GM19467 (cell line): Measurements from ENCODE around the gene RPS6KA6.
"Not testable (repeated sequence)": the region's sequence is repeated elsewhere in the genome, so short reads cannot be mapped to it uniquely, and the experiment has no call there.

ENCODE experiments used
- ATAC-seq: cut with Tn5 transposase; IDR thresholded peaks from one replicate; pipeline ENCODE4 v1.9.1; 2021; ENCODE audit warnings: mild to moderate bottlenecking, moderate library complexity; ENCODE audit not compliant: unreplicated experiment

The RPS6KA6 gene

DNA sequence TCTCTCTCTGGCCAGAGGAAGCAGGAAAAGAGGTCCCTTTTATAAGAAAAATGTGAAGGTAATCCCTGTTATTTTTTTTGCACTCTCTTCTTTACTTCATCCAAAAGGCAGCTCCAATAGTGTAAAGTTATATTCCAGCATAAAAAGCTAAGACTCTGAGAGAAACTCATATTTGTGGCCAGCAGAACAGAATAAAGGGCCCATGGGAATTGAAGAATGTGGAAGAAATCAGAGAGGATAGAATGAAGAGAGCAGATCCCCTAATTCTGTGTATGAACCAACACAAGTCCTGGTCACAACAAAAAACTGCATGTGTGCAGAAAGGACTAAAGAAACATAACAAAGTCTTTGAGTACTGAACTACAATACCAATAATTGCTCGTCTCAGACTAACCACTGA is 22.3 kb downstream of the RPS6KA6 start:
- ATAC-seq, result no peak

DNA sequence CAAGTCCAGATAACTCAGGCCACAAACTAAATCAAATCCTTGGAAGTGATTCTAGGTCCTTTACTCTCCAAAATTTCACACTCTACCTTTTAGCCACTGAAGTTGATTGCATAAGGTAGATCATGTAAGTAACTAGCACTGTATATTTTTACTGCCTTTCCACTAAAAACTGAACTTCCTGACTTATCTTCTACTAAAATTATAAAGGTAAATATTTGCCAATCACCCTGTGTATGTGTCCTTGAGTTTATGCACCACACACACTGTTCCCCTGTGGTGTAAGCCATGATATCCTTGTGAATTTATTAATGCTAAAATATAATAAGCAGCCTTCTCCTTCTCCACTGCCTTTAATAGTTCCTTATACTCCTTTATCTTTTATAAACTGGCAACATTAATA is 25.6 kb downstream of the RPS6KA6 start:
- no peak for ATAC-seq

DNA sequence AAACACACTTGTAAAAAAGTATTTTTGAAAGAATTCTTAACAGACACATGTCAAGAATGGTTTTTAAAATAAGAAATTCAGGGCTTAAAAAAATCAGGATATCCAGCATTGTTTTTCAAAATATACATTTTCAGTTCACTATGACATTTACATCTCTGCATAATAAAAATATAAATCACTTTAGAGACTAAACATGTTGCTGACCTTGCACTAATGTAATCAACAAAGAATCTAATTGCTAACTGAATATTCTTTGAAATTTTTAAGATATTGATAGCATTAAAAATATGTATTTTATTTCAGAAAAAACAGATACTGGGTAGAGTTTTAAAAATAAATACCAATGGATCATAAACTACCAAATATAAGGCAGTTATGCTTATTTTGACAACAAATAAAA is 26.4 kb downstream of the RPS6KA6 start:
- ATAC-seq, result no peak

DNA sequence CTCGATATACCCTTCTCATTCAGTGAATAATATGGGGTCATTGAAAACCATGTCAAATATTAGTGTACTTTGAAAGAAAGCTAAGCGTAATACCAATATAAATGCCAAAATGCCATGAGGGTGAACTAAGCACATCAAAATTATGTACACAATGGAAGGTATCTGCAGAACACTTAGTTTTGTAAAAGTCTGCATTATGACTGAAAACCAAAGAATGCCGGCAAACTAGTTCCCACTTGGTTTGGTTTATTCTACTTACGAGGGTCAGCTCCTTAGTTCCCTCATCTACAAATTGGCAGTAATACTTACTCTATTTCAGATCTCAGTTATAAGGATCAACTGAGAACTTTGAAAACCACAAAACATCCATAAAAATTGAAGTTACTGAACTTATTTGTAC is 27.3 kb downstream of the RPS6KA6 start:
- no peak for ATAC-seq

GRCh38 chrX:84156821-84157220 is 31.2 kb downstream of the RPS6KA6 start:
- no peak for ATAC-seq

GRCh38 chrX:84155938-84156337 is 32.1 kb downstream of the RPS6KA6 start:
- ATAC-seq, result no peak

DNA sequence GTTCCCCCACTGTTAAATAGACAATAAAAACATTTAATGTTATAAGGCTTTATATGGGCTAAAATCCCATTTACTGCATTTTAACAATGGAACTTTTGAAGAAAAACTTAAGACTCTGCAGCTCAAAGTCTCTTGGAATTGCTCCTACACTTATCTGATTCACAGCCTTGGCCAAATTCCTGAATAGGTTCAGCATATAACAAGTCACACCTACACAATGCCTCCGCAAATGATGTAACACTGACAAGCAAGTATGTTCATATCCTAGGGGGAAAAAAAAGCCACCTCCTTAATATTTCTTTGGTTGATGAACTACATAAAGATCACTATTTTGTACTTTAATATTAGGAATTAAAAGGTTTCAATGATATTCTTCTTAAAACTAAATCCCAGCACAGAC is 34.5 kb downstream of the RPS6KA6 start:
- ATAC-seq, result no peak

GRCh38 chrX:84144991-84145390 is 43.0 kb downstream of the RPS6KA6 start:
- no peak for ATAC-seq

GRCh38 chrX:84144281-84144680 is 43.7 kb downstream of the RPS6KA6 start:
- no peak for ATAC-seq

DNA sequence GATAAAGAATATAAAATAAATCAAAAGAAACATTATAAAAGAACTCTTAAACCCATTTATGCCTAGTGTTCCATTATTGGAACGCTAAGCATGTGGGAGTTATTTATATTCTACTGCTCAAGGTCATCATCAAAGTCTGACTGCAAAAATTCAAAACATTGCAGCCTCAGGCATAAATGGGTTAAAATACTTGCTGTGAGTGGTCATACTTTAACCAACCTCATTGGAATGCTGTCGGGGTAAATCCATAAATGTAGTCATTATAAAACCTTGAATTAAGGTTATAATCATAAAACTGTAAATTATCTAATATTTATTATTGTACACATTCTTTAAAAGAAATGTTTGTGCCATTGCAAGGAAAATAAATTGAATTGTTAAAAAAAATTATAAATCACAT is 55.0 kb downstream of the RPS6KA6 start:
- ATAC-seq, result no peak

GRCh38 chrX:84123585-84123984 is 64.4 kb downstream of the RPS6KA6 start:
- ATAC-seq, result no peak

DNA sequence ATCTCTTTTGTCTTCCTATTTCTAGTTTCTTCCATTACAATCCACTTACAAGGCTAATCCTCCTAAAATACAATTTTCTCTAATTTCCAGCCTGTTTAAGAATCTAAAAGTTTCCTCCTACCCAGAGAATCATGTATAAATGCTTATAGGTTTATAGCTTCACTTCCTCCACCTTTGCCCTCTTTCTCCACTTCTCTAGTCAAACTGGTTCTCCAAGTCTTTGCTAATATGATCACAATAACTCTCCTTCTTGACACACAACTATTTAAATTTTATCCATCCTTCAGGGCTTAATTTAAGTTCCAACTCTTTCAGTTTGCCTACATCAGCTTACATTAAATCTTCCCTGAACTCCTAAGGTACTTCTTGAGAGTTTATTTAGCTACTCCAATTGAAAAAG is 69.2 kb downstream of the RPS6KA6 start:
- ATAC-seq, result no peak

- ATAC-seq, result no peak
These were observed 69.7 kb downstream of the RPS6KA6 start for GRCh38 chrX:84118315-84118714.

GRCh38 chrX:84108584-84108983 is 79.4 kb downstream of the RPS6KA6 start:
- no peak for ATAC-seq

DNA sequence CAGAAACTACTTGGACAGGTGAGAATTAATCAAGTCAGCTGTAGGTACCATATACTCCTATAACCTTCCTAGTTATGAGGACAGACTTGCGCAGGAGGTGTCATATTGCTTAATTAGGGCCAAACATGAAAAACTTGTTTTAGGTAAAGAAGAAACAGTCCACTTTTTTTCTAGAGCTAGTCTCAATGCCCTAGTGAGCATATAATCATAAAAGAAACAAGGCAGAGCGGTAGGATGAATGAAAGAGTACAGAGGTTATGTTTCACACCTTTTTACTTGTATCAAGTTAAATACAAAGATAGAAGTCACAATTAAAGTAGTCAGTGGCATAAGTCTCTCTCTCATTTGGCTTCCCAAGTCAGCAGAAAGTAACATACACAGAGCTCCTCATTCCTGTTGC is 88.9 kb downstream of the RPS6KA6 start:
- ATAC-seq, result no peak

GRCh38 chrX:84079479-84080197 is 108.4 kb downstream of the RPS6KA6 start:
- not testable (repeated sequence) for ATAC-seq

- no peak for ATAC-seq
These were observed 109.0 kb downstream of the RPS6KA6 start for GRCh38 chrX:84078991-84079390.

- no peak for ATAC-seq
These were observed 123.2 kb downstream of the RPS6KA6 start for GRCh38 chrX:84064814-84065213.

DNA sequence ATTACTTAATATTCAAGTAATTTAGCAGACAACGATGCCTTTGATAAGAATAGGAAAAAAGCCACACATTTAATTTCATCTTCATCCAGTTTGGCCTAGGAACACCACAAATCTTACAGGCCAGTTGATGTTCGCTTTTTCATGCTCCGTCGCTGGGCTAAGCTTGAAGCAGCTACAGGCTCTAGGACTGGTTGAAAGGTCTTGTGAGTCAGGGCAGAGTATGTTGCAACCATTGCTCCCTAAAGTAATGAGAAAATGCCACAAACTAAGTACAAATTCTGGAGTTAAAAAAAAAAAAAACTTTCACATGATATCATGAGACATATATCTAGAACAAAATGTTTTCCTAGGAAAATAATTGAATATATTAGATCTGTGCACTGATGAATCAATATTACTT is 123.8 kb downstream of the RPS6KA6 start:
- no peak for ATAC-seq

- ATAC-seq, result no peak
These were observed 140.7 kb downstream of the RPS6KA6 start for GRCh38 chrX:84047339-84047738.

DNA sequence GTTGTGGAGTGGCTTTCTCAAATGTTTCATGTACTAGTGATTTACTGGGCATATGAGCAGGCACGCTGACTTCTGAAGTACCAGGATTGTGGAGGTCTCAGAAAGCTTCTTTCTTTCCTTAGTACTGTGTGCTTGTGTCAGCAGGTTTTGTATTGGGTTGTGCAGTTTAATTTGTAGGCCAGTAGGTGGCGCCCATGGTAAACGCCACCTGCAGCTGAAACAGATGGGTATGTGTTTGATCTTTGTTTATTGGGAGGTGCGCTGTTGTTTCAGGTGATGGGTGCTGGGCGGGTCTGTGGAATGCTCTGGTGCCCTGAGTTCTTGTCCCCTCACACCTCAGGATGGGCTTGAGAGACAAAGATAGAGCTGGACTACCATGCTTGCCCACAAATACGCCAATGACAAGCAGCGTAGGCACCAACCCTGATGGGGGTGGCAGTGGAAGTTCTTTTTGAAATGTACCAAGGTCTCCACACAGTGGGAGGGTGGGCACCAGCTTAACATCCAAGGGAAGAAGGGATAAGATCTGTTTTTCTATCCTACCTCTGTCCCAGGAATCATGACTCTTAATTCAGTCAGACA is 141.5 kb downstream of the RPS6KA6 start:
- ATAC-seq, result peak; percentile 95

- ATAC-seq, result no peak
These were observed 143.9 kb downstream of the RPS6KA6 start for GRCh38 chrX:84044051-84044450.
